K562 (cell line): ENCODE data around the gene TENT4A. TPM values are rescaled to one million over a fixed set of nuclear protein-coding genes. Genes with fewer than 3 reads are reported as not detected.

ENCODE experiments used
- ATAC-seq: fragments of 200-7000 bp; cut with Tn5 transposase; 3 replicates; pipeline ENCODE4 v1.9.1; 2020; ENCODE audit warnings: moderate library complexity
- BruUV-seq: library from RNA; stranded (reverse); fragments of 400-500 nt; replicated peaks from 2 replicates; lab custom pipeline; 2021; lab: Mats Ljungman, UMichigan
- CTCF ChIA-PET: fragments of 300-600 bp; formaldehyde crosslinking; extraction: SDS; loops from one replicate; lab custom pipeline; 2021; ENCODE audit warnings: low intra/inter-chr PET ratio; lab: Yijun Ruan, JAX
- POLR2A ChIA-PET: fragments of 300-600, 350-650 bp; sonication (Branson Sonifier 250); formaldehyde crosslinking; extraction: SDS; loops from one replicate; lab custom pipeline; 2021; ENCODE audit warnings: antibody characterized with exemption, inconsistent platforms; lab: Yijun Ruan, JAX
- DNase-seq, 4 experiments: peaks; one replicate each; pipeline versions ENCODE4 v3.0.0 to v3.0.0-alpha.2; 2011 to 2018; ENCODE audit warnings: low spot score in 3 of 4, mixed read lengths in 3 of 4; ENCODE audit errors: extremely low read depth in 1 of 4
- FAIRE-seq: peaks from 2 replicates; lab custom pipeline; 2011; peaks lifted over from hg19 to GRCh38; lab: Jason Lieb, UNC
- H2AFZ ChIP-seq: 2 replicates; pipeline ENCODE4 v1.6.0; 2011; ENCODE audit warnings: low read depth, low read length, control low read depth, inconsistent platforms
- H3K27ac ChIP-seq: fragments of 200-600 bp; 3 replicates; pipeline ENCODE4 v1.8.0; 2011; ENCODE audit warnings: low read depth, mild to moderate bottlenecking, control low read depth, inconsistent platforms, low read length, moderate library complexity, mixed read lengths; ENCODE audit errors: extremely low read depth
- H3K27me3 ChIP-seq, 2 experiments: fragments of 300-600 bp in 1 of 2; 2 replicates in 1 of 2; 3 replicates in 1 of 2; pipeline versions ENCODE4 v1.6.0 to v1.8.0; 2011; ENCODE audit warnings: inconsistent platforms in 2 of 2, low read length in 2 of 2, mild to moderate bottlenecking in 1 of 2, mixed read lengths in 1 of 2, moderate library complexity in 1 of 2; ENCODE audit not compliant: control insufficient read depth in 2 of 2, insufficient read depth in 2 of 2
- H3K36me3 ChIP-seq: fragments of 300-600 bp; 3 replicates; pipeline ENCODE4 v1.8.0; 2011; ENCODE audit warnings: mild to moderate bottlenecking, low read length, inconsistent platforms; ENCODE audit not compliant: control insufficient read depth, insufficient read depth
- H3K4me1 ChIP-seq, 2 experiments: fragments of 200-600 bp in 1 of 2; replicated peaks in 1 of 2; 2 replicates in 1 of 2; 3 replicates in 1 of 2; pipeline versions ENCODE4 v1.5.1 to v1.8.0; 2011; ENCODE audit warnings: inconsistent platforms in 2 of 2, low read length in 2 of 2, mild to moderate bottlenecking in 1 of 2, mixed read lengths in 1 of 2, moderate library complexity in 1 of 2; ENCODE audit not compliant: control insufficient read depth in 2 of 2, insufficient read depth in 2 of 2
- H3K4me2 ChIP-seq: 2 replicates; pipeline ENCODE4 v1.6.1; 2011; ENCODE audit warnings: low read length, control low read depth, inconsistent platforms, mixed read lengths; ENCODE audit not compliant: insufficient read depth
- H3K4me3 ChIP-seq: fragments of 200-600 bp; sonication (generic), shearing (Covaris generic); 2 replicates; pipeline ENCODE4 v1.5.1; 2016; ENCODE audit warnings: control low read depth, inconsistent platforms
- H3K79me2 ChIP-seq: fragments of 200-600 bp; 3 replicates; pipeline ENCODE4 v1.8.0; 2011; ENCODE audit warnings: low read length, inconsistent platforms; ENCODE audit not compliant: control insufficient read depth, insufficient read depth
- H3K9ac ChIP-seq, 2 experiments: 2 replicates each; pipeline versions ENCODE4 v1.6.0 to v1.6.1; 2011; ENCODE audit warnings: low read depth in 2 of 2, low read length in 2 of 2, control low read depth in 1 of 2, inconsistent platforms in 1 of 2, mild to moderate bottlenecking in 1 of 2, mixed read lengths in 1 of 2; ENCODE audit not compliant: insufficient read depth in 1 of 2
- H3K9me1 ChIP-seq: one replicate; pipeline ENCODE4 v1.6.0; 2011; ENCODE audit warnings: inconsistent platforms, mild to moderate bottlenecking, low read length, moderate library complexity; ENCODE audit not compliant: control insufficient read depth, insufficient read depth
- H3K9me3 ChIP-seq: replicated peaks from 2 replicates; pipeline ENCODE4 v1.5.1; 2011; ENCODE audit warnings: low read depth, low read length, inconsistent platforms; ENCODE audit not compliant: control insufficient read depth, insufficient read depth
- H4K20me1 ChIP-seq: replicated peaks from 2 replicates; pipeline ENCODE4 v1.6.1; 2011; ENCODE audit warnings: low read length, inconsistent platforms, mixed read lengths; ENCODE audit not compliant: control insufficient read depth, insufficient read depth
- BRF2 ChIP-seq: IDR thresholded peaks from 3 replicates; pipeline ENCODE4 v1.6.1; 2011; ENCODE audit warnings: borderline replicate concordance, mild to moderate bottlenecking; ENCODE audit not compliant: insufficient read length, insufficient read depth
- GABPB1 ChIP-seq: sonication (generic); formaldehyde crosslinking; IDR thresholded peaks from 2 replicates; pipeline ENCODE4 v1.8.0; 2022; ENCODE audit warnings: mild to moderate bottlenecking, missing genetic modification reagents
- NFIC ChIP-seq: fragments of 450-650 bp; IDR thresholded peaks from 2 replicates; pipeline ENCODE4 v1.6.1; 2017; ENCODE audit warnings: mild to moderate bottlenecking, inconsistent platforms
- NR2C2 ChIP-seq, 2 experiments: fragments of 200-800 bp in 1 of 2; sonication (Bioruptor generic) in 1 of 2; sonication (generic) in 1 of 2; formaldehyde crosslinking in 1 of 2; IDR thresholded peaks; 2 replicates each; pipeline versions ENCODE4 v1.6.1 to v1.8.0; 2016 to 2022; ENCODE audit warnings: mild to moderate bottlenecking in 1 of 2, missing compliant biosample characterization in 1 of 2, missing genetic modification characterization in 1 of 2, missing genetic modification reagents in 1 of 2
- OTX1 ChIP-seq: fragments of 450-650 bp; formaldehyde crosslinking; IDR thresholded peaks from 2 replicates; pipeline ENCODE4 v1.4.0; 2022; ENCODE audit warnings: mild to moderate bottlenecking
- RNF219 ChIP-seq: fragments of 250-450 bp; sonication (Bioruptor Pico); IDR thresholded peaks from 2 replicates; pipeline ENCODE4 v1.5.0; 2022; ENCODE audit warnings: mild to moderate bottlenecking
- SMARCB1 ChIP-seq: IDR thresholded peaks from 2 replicates; pipeline ENCODE4 v1.6.1; 2011; ENCODE audit warnings: improper control_type of control experiment, low read depth; ENCODE audit not compliant: insufficient read length
- TBP ChIP-seq: optimal IDR thresholded peaks from 2 replicates; pipeline ENCODE3; 2011; ENCODE audit warnings: low read depth, low read length, improper control_type of control experiment
- TFAM ChIP-seq: fragments of 250-450 bp; sonication (Bioruptor Pico); conservative IDR thresholded peaks from 2 replicates; pipeline ENCODE4 v1.5.0; 2021; ENCODE audit warnings: mild to moderate bottlenecking, moderate library complexity
- ZC3H8 ChIP-seq: fragments of 450-650 bp; IDR thresholded peaks from 2 replicates; pipeline ENCODE4 v1.6.1; 2017
- ZKSCAN1 ChIP-seq: fragments of 150-350 bp; IDR thresholded peaks from 2 replicates; pipeline ENCODE4 v1.6.1; 2016; ENCODE audit warnings: low read depth, low read length
- ZNF232 ChIP-seq: sonication (generic); formaldehyde crosslinking; IDR thresholded peaks from 2 replicates; pipeline ENCODE4 v1.8.0; 2022; ENCODE audit warnings: mild to moderate bottlenecking, missing genetic modification reagents
- WGBS: fragments of 100-300 bp; shearing (Covaris generic); methylation state at CpG from one replicate; pipeline ENCODE4 v1.1.6; 2016; ENCODE audit warnings: low coverage, mixed read lengths; ENCODE audit not compliant: insufficient coverage; ENCODE audit errors: missing lambda C conversion rate; 5-methylcytosine and 5-hydroxymethylcytosine counted together
- in situ Hi-C: fragments of 300-500 bp; cut with MboI; formaldehyde crosslinking; loops from 4 replicates; pipeline ENCODE4 v1.15.0; 2018; ENCODE audit warnings: inconsistent platforms, mixed read lengths
- intact Hi-C: fragments of 100-400 bp; cut with micrococcal nuclease; formaldehyde crosslinking; loops from 2 replicates; pipeline ENCODE4 v1.14.2; 2022
- polyA plus RNA-seq, 8 experiments: library from polyadenylated mRNA; depleted of rRNA in 4 of 8; stranded (reverse) in 5 of 8; unstranded in 3 of 8; fragments of >200 nt; fragmentation: Nextera tagmentation in 2 of 8; fragmentation: Illumina TruSeq in 1 of 8; extraction: Ambion mirVana in 2 of 8; extraction: Trizol in 1 of 8; gene quantifications; 2 replicates each; pipeline versions ENCODE4 v1.2.1 to v1.2.3, GENCODE V29; 2011 to 2014; ENCODE audit warnings: inconsistent platforms in 1 of 8, missing spikeins in 1 of 8
- total RNA-seq, 7 experiments: library from RNA; depleted of rRNA in 6 of 7; stranded (reverse); fragments of >200 nt in 6 of 7; fragmentation: Illumina TruSeq in 2 of 7; extraction: Trizol in 2 of 7; gene quantifications; 2 replicates each; pipeline versions ENCODE4 v1.2.1 to v1.2.3, GENCODE V29; 2011 to 2021; ENCODE audit warnings: low replicate concordance in 1 of 7

Gene TENT4A
- total and polyA plus RNA-seq, 9 of the 15 experiments (the other 6 are each of a cell fraction or from before 2014, with no cell fraction given): 1.3 to 27.3 (median 13.0) TPM

- no peak overlapping the region for H3K27ac ChIP-seq
- no peaks in the 10 kb centered on the region for H3K9me3 ChIP-seq
- intact Hi-C loops: loop anchor here (5.0 kb wide), 3 partner anchors 56 to 1051 kb away; no protein-coding TSS in a partner anchor
- peaks cover 0 to 14% of the 10 kb centered on the region in 2 experiments; a peak in 2 of 5 replicates for H3K4me1 ChIP-seq
- no peak overlapping the region for H2AFZ ChIP-seq
- H3K9me1 ChIP-seq: no peaks in the 10 kb centered on the region
- ChIA-PET CTCF (no interaction called here), POLR2A (no interaction called here)
- WGBS: 12% methylated on average over 12 of the region's 12 CpGs
- no peak for ATAC-seq
- peaks cover 6% of the 10 kb centered on the region; the same call in 1 of the 2 replicates for H4K20me1 ChIP-seq
- no peak for TF ChIP-seq ZNF232 (CRISPR knock-in tag)
- peak; percentile 29; the same call in 1 of the 2 replicates for TF ChIP-seq NFIC
- H3K79me2 ChIP-seq: no peaks in the 10 kb centered on the region
- peak overlapping the region in 1 of 2 experiments; percentile 70; a peak in 2 of 4 replicates for H3K9ac ChIP-seq
- no peak overlapping the region for H3K4me2 ChIP-seq
- no peak overlapping the region for H3K4me3 ChIP-seq
- no peak for FAIRE-seq
- in situ Hi-C loops: no loop called here
- H3K36me3 ChIP-seq: no peaks in the 10 kb centered on the region
- peaks cover 22 to 56% of the 10 kb centered on the region in 2 experiments; a peak in 4 of 5 replicates for H3K27me3 ChIP-seq
- no peak for DNase-seq
- no TSS peak for BruUV-seq
These were observed 53.4 kb downstream of the TENT4A start for GRCh38 chr5:6766604-6767093.

- H2AFZ ChIP-seq: no peak overlapping the region
- no peak for TF ChIP-seq BRF2
- TF ChIP-seq OTX1 (CRISPR knock-in tag): no peak
- no peak for TF ChIP-seq TFAM (CRISPR knock-in tag)
- no peak for TF ChIP-seq ZKSCAN1
- TF ChIP-seq GABPB1 (CRISPR knock-in tag): no peak
- no peak for TF ChIP-seq RNF219 (CRISPR knock-in tag)
- no peak for TF ChIP-seq TBP
- TF ChIP-seq NR2C2 (CRISPR knock-in tag; IDR thresholded peaks at IDR 0.05): no peak
- no peak for TF ChIP-seq NR2C2 (tag; IDR thresholded peaks at IDR 0.05)
- TF ChIP-seq ZC3H8: no peak
- TF ChIP-seq SMARCB1: no peak
These were observed 54.3 kb downstream of the TENT4A start for GRCh38 chr5:6767481-6768063.

More at GRCh38 chr5:6767481-6768063, 54.3 kb downstream of the TENT4A start:
- Histone ChIP-seq H3K79me2 (no peaks in the 10 kb centered on the region), H3K27ac (no peak overlapping the region), H3K4me3 (no peak overlapping the region), H3K36me3 (no peaks in the 10 kb centered on the region), H3K27me3 (peaks cover 30 to 65% of the 10 kb centered on the region in 2 experiments; a peak in 4 of 5 replicates), H3K4me1 (peaks cover 0 to 14% of the 10 kb centered on the region in 2 experiments; a peak in 2 of 5 replicates), H4K20me1 (peaks cover 6% of the 10 kb centered on the region; the same call in 1 of the 2 replicates), H3K9me1 (no peaks in the 10 kb centered on the region), H3K9me3 (no peaks in the 10 kb centered on the region), H3K9ac (no peak overlapping the region; a peak in 1 of 4 replicates), H3K4me2 (no peak overlapping the region)
- ATAC-seq (no peak), DNase-seq (no peak), FAIRE-seq (no peak)
- ChIA-PET POLR2A (no interaction called here), CTCF (no interaction called here)
- intact Hi-C loops (loop anchor here (5.0 kb wide), 3 partner anchors 55 to 1050 kb away; no protein-coding TSS in a partner anchor), in situ Hi-C loops (no loop called here)
- no TSS peak for BruUV-seq
- WGBS: 11% methylated on average over 11 of the region's 11 CpGs
